IPS DF 6.9 (cell line): Measurements from ENCODE around the gene LPP.

Source experiments
- DNase-seq: peaks from one replicate; pipeline ENCODE4 v3.0.0-alpha.2; 2013; ENCODE audit warnings: low read depth, low spot score
- H3K27ac ChIP-seq: one replicate; pipeline ENCODE4 v1.5.1; 2013; ENCODE audit warnings: low read length, control low read depth
- H3K27me3 ChIP-seq: 2 replicates; pipeline ENCODE4 v1.6.1; 2013; ENCODE audit warnings: mild to moderate bottlenecking, low read length; ENCODE audit not compliant: control insufficient read depth, insufficient read depth
- H3K36me3 ChIP-seq: 2 replicates; pipeline ENCODE4 v1.6.1; 2013; ENCODE audit warnings: low read length; ENCODE audit not compliant: control insufficient read depth, insufficient read depth
- H3K4me1 ChIP-seq: 2 replicates; pipeline ENCODE4 v1.6.1; 2013; ENCODE audit warnings: low read length; ENCODE audit not compliant: control insufficient read depth, insufficient read depth
- H3K4me3 ChIP-seq: 2 replicates; pipeline ENCODE4 v1.5.1; 2013; ENCODE audit warnings: mild to moderate bottlenecking, low read length
- H3K9me3 ChIP-seq: 2 replicates; pipeline ENCODE4 v1.6.1; 2013; ENCODE audit warnings: low read length, inconsistent platforms; ENCODE audit not compliant: control insufficient read depth, insufficient read depth
- WGBS: extraction: QIAGEN DNeasy Blood & Tissue Kit; methylation state at CpG from one replicate; pipeline ENCODE4 v1.1.7; 2013; ENCODE audit warnings: mixed read lengths, missing lambda C conversion rate; ENCODE audit not compliant: insufficient read length, insufficient coverage; 5-methylcytosine and 5-hydroxymethylcytosine counted together

The LPP gene

DNA sequence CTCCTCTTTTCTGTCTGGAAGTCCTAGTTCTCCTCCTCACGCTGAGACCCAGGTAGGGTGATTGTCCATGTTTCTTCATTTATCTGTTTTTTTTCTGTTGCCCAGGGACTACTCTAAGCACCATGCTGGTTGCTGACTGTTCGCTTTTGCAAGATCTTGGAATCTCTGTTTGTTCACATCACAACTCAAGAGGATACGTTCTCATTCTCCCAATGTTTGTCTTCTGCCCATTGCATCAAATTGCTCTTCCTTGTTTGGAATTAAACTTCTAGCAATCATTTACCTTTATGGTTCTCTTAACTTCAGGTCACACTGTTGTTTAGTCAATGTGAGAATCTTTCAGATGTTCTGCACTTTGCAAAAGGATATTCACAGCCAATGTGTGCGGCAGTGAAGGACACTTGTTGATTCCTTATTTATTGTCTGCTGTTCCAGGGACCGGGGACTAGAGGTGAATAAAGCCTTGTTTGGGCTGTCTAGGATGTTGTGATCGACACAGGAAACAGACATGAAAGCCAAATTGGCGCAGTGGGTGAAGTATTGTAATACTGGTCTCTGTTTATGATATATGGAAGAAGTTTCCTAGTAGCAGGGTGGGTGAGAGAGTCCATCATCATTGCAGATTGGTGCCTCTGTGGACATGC lies 24.5 kb downstream of the LPP start:
- DNase-seq = no peak
- Histone ChIP-seq H3K27ac (no peak overlapping the region), H3K4me1 (peaks cover 4% of the 10 kb centered on the region), H3K27me3 (no peaks in the 10 kb centered on the region), H3K4me3 (no peak overlapping the region), H3K9me3 (no peaks in the 10 kb centered on the region), H3K36me3 (no peaks in the 10 kb centered on the region)
- no CpG with 5 or more reads among the region's 7 CpGs for WGBS

DNA sequence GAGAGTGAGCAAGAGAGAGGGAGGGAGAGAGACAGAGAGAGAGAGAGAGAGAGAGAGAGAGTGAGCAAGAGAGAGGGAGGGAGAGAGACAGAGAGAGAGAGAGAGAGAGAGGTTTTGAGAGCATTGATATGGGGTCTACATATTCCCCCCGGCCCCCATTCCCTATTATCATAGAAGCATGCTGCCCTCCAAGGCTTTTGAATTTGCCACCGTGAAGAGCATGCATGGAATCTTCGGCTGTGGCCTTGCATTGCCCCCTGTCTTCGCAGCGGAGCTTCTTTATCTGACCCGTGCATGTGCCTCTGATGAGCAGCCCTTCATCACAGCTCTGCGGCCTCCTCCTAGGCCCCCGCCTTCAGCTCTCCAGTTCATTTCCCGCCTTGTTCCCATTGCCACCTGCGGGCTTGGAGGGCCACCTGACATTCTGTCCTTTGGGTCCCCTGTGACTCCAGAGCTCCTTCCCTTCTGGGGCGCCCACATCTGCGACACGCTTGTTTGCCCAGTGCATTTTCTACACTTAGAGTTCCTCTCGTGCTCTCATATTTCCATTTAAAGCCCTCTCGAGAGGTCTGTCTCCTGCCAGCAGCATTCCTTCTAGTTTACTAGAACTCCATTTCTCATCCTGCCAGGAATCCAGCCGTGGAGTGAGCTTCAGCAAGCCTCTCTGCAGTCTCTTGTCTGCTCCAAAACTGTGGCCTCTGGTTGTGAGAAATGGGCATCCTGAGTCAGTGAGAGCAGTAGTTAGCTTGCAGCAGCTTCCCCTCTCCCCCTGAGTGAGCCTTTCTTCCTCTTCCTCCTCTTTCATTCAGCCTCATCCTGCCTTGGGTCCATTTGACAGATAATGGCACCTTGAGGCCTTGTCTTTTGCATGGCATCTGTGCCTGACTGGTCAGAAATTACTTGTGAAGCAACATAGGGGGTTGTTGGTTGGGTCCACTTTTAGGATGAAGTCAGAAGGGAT lies 25.3 kb downstream of the LPP start:
- Histone ChIP-seq H3K27ac (no peak overlapping the region), H3K4me1 (peaks cover 4% of the 10 kb centered on the region), H3K27me3 (no peaks in the 10 kb centered on the region), H3K36me3 (no peaks in the 10 kb centered on the region), H3K4me3 (no peak overlapping the region), H3K9me3 (no peaks in the 10 kb centered on the region)
- no peak for DNase-seq
- WGBS = no CpG with 5 or more reads among the region's 16 CpGs

DNA sequence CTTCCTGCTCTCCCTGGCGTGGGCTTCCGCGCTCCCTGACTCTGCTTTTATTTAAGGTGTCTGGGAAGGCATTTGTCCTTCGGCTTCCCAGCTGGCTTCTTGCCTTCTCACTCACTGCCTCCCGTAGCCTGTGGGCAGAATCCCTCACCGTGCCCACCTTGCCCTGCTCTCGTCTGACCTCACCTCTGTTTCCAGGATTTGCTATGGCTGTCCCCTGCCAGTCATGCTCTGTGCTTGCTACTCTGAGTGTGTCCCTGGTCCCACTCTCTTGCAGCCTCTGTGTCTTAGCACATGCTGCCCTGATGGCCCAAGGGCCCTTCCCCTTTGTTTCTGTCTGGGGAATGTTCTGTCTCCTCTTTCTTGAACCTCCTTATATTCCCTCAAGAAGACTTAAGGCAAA lies 26.2 kb downstream of the LPP start:
- H3K4me1 ChIP-seq = peaks cover 5% of the 10 kb centered on the region
- H3K27me3 ChIP-seq = no peaks in the 10 kb centered on the region
- DNase-seq = no peak
- no peaks in the 10 kb centered on the region for H3K36me3 ChIP-seq
- WGBS = no CpG with 5 or more reads among the region's 7 CpGs
- H3K4me3 ChIP-seq = no peak overlapping the region
- H3K27ac ChIP-seq = no peak overlapping the region
- no peaks in the 10 kb centered on the region for H3K9me3 ChIP-seq

DNA sequence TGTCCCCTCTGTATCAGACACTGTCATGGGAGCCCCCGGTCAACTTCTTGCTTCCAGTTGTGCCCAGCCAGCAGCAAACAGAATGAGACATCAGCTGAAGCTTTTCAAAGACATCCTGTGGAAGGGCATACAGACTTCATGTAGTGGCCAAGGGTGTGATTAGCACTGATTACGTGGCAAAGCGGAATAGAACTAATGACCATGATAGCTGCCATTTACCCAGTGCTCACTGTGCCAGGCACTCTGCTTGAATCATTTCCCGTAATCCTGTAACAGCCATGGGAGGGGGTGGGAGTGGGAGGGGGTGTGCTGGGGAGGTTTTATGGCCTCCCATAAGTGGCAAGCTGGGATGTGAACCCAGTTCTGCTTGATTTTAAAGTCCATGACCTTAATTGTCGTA lies 29.5 kb downstream of the LPP start:
- DNase-seq = no peak
- no peaks in the 10 kb centered on the region for H3K27me3 ChIP-seq
- no peak overlapping the region for H3K27ac ChIP-seq
- peaks cover 7% of the 10 kb centered on the region for H3K4me1 ChIP-seq
- no peak overlapping the region for H3K4me3 ChIP-seq
- no peaks in the 10 kb centered on the region for H3K9me3 ChIP-seq
- no CpG with 5 or more reads among the region's 5 CpGs for WGBS
- H3K36me3 ChIP-seq = no peaks in the 10 kb centered on the region

DNA sequence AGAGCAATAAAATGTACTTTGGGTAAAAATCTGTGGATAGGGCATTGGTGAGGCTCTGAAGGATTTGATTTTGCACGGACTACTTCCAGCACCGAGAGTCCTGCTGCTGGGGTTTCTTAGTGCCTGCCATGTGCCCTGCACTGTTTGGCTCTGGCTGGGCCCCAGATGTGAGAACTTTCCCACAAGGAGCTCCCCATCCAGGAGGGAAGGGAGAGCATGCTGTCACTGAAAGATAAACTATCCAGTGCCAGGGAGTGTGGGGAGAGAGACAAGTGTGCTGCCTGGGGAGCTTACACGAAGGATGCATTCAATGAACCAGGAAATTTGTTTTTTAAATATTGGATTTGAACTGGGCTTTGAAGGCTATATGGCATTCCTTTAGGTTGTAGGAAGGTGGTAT lies 30.2 kb downstream of the LPP start:
- Histone ChIP-seq H3K4me1 (peaks cover 7% of the 10 kb centered on the region), H3K9me3 (no peaks in the 10 kb centered on the region), H3K36me3 (no peaks in the 10 kb centered on the region), H3K27me3 (no peaks in the 10 kb centered on the region), H3K4me3 (no peak overlapping the region), H3K27ac (no peak overlapping the region)
- WGBS = no CpG with 5 or more reads among the region's 3 CpGs
- no peak for DNase-seq

DNA sequence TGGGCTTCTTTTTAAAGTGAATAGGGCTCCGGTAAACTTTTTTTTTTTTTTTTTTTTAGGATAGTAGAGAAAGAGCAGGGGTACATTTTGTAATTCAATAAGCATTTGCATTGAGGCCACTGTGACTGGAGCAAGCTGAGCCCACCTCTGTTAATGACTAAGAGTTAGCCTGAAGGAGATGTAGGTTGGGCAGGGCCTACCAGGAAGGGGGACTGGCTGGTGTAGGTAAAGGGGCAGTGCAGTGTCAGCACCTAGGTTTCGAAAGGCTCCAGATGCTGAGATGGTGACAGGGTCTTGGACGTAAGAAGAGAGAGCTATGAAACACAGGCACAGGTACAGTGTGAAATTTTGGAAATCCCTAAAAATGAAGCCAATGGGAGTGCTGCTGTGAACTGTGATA lies 30.7 kb downstream of the LPP start:
- Histone ChIP-seq H3K27ac (no peak overlapping the region), H3K27me3 (no peaks in the 10 kb centered on the region), H3K9me3 (no peaks in the 10 kb centered on the region), H3K4me1 (peaks cover 7% of the 10 kb centered on the region; the same call in 1 of the 2 replicates), H3K36me3 (no peaks in the 10 kb centered on the region), H3K4me3 (no peak overlapping the region)
- WGBS = no CpG with 5 or more reads among the region's 3 CpGs
- DNase-seq = no peak

DNA sequence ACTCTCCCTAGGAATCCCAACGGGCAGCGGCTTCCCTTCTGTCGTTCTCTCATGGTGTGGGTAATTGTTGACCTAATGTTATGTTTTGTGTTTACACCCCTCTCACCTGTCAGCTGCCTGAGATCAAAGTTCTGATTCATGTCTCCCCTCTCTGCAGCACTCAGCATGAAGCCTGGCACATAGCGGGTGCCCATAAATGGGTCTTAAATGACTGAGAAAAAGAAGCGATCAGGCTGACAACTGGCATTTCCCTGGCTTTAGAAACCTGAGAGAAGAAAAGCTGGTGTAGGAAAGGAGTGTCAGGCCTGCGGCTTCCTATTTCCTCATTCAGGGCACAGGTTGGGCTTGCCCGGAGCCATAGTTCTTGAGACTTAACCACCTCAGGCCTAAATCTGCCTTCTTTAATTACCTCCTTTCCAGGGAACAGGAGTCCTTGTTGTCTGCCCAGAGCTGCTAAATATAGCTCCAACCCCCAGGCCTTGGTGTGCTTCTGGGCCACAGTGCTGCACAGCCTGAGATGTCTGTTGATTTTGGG lies 31.8 kb downstream of the LPP start:
- Histone ChIP-seq H3K36me3 (no peaks in the 10 kb centered on the region), H3K27ac (no peak overlapping the region), H3K4me1 (peaks cover 8% of the 10 kb centered on the region; the same call in 1 of the 2 replicates), H3K4me3 (no peak overlapping the region), H3K9me3 (no peaks in the 10 kb centered on the region), H3K27me3 (no peaks in the 10 kb centered on the region)
- WGBS = no CpG with 5 or more reads among the region's 7 CpGs
- no peak for DNase-seq

DNA sequence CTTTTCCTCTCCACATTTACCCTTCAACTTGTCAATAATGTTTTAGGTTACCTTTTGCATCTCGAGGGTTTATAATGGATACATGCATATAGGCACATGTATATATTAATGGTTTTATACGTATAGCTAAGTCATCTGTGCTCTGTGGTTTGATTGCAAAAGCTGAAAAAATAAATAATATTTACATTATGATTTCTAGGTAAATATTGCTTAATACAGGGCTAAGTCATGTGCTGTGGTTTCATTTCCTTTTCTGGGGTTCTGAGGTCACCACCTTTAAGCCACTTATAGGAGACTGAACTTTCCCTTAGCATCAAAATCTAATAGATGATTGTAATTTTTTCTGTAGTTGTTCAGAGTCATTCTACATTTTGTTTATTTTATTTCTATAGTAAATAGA lies 33.1 kb downstream of the LPP start:
- Histone ChIP-seq H3K27ac (no peak overlapping the region), H3K27me3 (no peaks in the 10 kb centered on the region), H3K4me3 (no peak overlapping the region), H3K9me3 (no peaks in the 10 kb centered on the region), H3K4me1 (peaks cover 8% of the 10 kb centered on the region; the same call in 1 of the 2 replicates), H3K36me3 (no peaks in the 10 kb centered on the region)
- no peak for DNase-seq
- WGBS = no CpG with 5 or more reads among the region's 2 CpGs

DNA sequence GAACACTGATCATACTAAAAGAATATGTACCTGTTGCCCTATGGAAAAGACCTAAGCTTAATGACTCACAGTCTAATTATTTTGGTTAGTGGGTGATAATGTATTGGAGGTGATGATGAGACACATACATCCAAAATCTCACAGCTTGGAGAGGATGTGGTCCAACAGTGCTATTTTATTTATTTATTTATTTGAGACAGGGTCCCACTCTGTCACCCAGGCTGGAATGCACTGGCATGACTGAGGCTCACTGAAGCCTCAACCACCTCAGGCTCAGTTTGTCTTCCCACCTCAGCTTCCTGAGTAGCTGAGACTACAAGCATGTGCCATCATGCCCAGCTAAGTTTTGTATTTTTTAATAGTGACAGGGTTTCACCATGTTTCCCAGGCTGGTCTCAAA lies 35.0 kb downstream of the LPP start:
- Histone ChIP-seq H3K27me3 (no peaks in the 10 kb centered on the region), H3K27ac (no peak overlapping the region), H3K36me3 (no peaks in the 10 kb centered on the region), H3K9me3 (no peaks in the 10 kb centered on the region), H3K4me1 (peaks cover 8% of the 10 kb centered on the region; the same call in 1 of the 2 replicates), H3K4me3 (no peak overlapping the region)
- no peak for DNase-seq

DNA sequence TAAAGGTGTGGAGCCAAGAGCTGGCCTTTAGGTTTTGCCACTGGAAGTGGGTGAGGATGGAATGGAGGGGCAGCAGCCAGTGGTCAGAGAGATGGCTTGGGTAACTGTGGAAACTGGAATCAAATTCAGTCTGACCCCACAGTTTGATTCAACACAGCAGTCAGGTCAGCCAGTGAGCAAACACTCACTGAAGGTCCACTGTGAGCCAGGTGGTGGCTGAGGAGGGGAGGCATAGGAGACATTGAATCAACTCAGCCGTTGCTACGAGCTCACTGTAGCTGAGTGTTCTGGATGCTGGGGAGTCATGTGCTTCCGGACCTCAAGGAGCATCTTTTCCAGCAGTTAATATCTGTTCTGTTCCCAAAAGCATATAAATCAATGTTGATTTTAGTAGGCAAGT lies 37.5 kb downstream of the LPP start:
- Histone ChIP-seq H3K36me3 (no peaks in the 10 kb centered on the region), H3K27me3 (no peaks in the 10 kb centered on the region), H3K4me1 (peaks cover 5% of the 10 kb centered on the region; the same call in 1 of the 2 replicates), H3K9me3 (no peaks in the 10 kb centered on the region), H3K4me3 (no peak overlapping the region), H3K27ac (no peak overlapping the region)
- no CpG with 5 or more reads among the region's 3 CpGs for WGBS
- DNase-seq = no peak
